NB4 (cell line): ENCODE results near the gene CADM2.

ENCODE experiments used
- DNase-seq: peaks from one replicate; pipeline ENCODE4 v3.0.0; 2010; ENCODE audit warnings: low read depth
- H3K4me3 ChIP-seq: one replicate; pipeline ENCODE4 v1.5.1; 2011; ENCODE audit warnings: mild to moderate bottlenecking, low read depth, low read length, moderate library complexity
- CTCF ChIP-seq: IDR thresholded peaks from one replicate; pipeline ENCODE4 v1.5.1; 2012; ENCODE audit warnings: low read depth, low read length
- MAX ChIP-seq: IDR thresholded peaks from 2 replicates; pipeline ENCODE4 v1.6.1; 2011; ENCODE audit warnings: low read depth, low read length
- MYC ChIP-seq: IDR thresholded peaks from 2 replicates; pipeline ENCODE4 v1.6.1; 2011; ENCODE audit warnings: low read depth, low read length
- POLR2A ChIP-seq: IDR thresholded peaks from 2 replicates; pipeline ENCODE4 v1.6.1; 2011; ENCODE audit warnings: mild to moderate bottlenecking; ENCODE audit not compliant: insufficient read length; ENCODE audit errors: extremely low read depth

Gene CADM2

GRCh38 chr3:85255949-85256348, 297.2 kb downstream of the CADM2 start:
- TF ChIP-seq POLR2A (no peak), MAX (no peak), CTCF (no peak), MYC (no peak)
- no peak for DNase-seq
- H3K4me3 ChIP-seq: no peak overlapping the region

GRCh38 chr3:85258326-85258725, 299.5 kb downstream of the CADM2 start:
- DNase-seq: no peak
- no peak overlapping the region for H3K4me3 ChIP-seq
- no peak for TF ChIP-seq MAX
- no peak for TF ChIP-seq MYC
- no peak for TF ChIP-seq POLR2A
- no peak for TF ChIP-seq CTCF

- TF ChIP-seq POLR2A (no peak), CTCF (no peak), MAX (no peak), MYC (no peak)
- H3K4me3 ChIP-seq: no peak overlapping the region
- no peak for DNase-seq
Observed at GRCh38 chr3:85258819-85259218, 300.0 kb downstream of the CADM2 start.

GRCh38 chr3:85259748-85260147, 301.0 kb downstream of the CADM2 start:
- no peak for DNase-seq
- TF ChIP-seq CTCF (no peak), MAX (no peak), POLR2A (no peak), MYC (no peak)
- no peak overlapping the region for H3K4me3 ChIP-seq

- no peak for DNase-seq
- TF ChIP-seq MAX (no peak), MYC (no peak)
Observed at GRCh38 chr3:85264381-85264780, 305.6 kb downstream of the CADM2 start.

GRCh38 chr3:85270488-85270887, 311.7 kb downstream of the CADM2 start:
- no peak for DNase-seq
- no peak overlapping the region for H3K4me3 ChIP-seq
- TF ChIP-seq MAX (no peak), POLR2A (no peak), MYC (no peak), CTCF (no peak)

More at GRCh38 chr3:85264381-85264780, 305.6 kb downstream of the CADM2 start:
- H3K4me3 ChIP-seq: no peak overlapping the region
